Gastrocnemius medialis (tissue), 4 donors: Measurements from ENCODE around the gene DYSF. TPM values are rescaled to one million over a fixed set of nuclear protein-coding genes. Genes with fewer than 3 reads are reported as not detected.

ENCODE experiments used
- ATAC-seq, 2 donors: fragments of 150-250 bp; one replicate each; pipeline ENCODE4 v1.9.1; 2016
- DNase-seq, 2 donors: peaks; one replicate each; pipeline ENCODE4 v3.0.0-alpha.2; 2019
- H3K27ac ChIP-seq, 4 donors: fragments of 200-600 bp; sonication (generic); 1 replicate in 1 of 4; 2 replicates in 3 of 4; pipeline ENCODE4 v1.5.1; 2016 to 2018; ENCODE audit warnings: mild to moderate bottlenecking in 2 of 4, moderate library complexity in 1 of 4
- H3K27me3 ChIP-seq, 3 donors: fragments of 200-600 bp; sonication (generic) in 2 of 3; 1 replicate in 1 of 3; 2 replicates in 2 of 3; pipeline versions ENCODE4 v1.5.1 to v1.6.0; 2016 to 2019; ENCODE audit warnings: mild to moderate bottlenecking in 1 of 3, moderate library complexity in 1 of 3
- H3K36me3 ChIP-seq, 2 donors: fragments of 200-600 bp; sonication (generic) in 1 of 2; one replicate each; pipeline ENCODE4 v1.5.1; 2017 to 2018
- H3K4me1 ChIP-seq, 2 donors: fragments of 200-600 bp; sonication (generic) in 1 of 2; one replicate each; pipeline ENCODE4 v1.5.1; 2016 to 2017; ENCODE audit warnings: mild to moderate bottlenecking in 2 of 2
- H3K4me3 ChIP-seq, 4 donors: fragments of 200-600 bp; sonication (generic) in 3 of 4; 1 replicate in 1 of 4; 2 replicates in 3 of 4; pipeline ENCODE4 v1.5.1; 2016 to 2019; ENCODE audit warnings: mild to moderate bottlenecking in 2 of 4
- H3K9me3 ChIP-seq, 3 donors: fragments of 200-600 bp; sonication (generic) in 2 of 3; 1 replicate in 1 of 3; 2 replicates in 2 of 3; pipeline ENCODE4 v1.5.1; 2016 to 2019
- CTCF ChIP-seq, 5 experiments: fragments of 450-650 bp in 3 of 5; fragments of 200-600 bp in 2 of 5; sonication (generic) in 2 of 5; IDR thresholded peaks in 4 of 5; conservative IDR thresholded peaks in 1 of 5; 1 replicate in 4 of 5; 2 replicates in 1 of 5; pipeline ENCODE4 v1.5.1; 2016 to 2019; ENCODE audit warnings: antibody characterized with exemption in 5 of 5, mild to moderate bottlenecking in 3 of 5, moderate library complexity in 3 of 5
- POLR2A ChIP-seq, 2 donors: fragments of 450-650 bp; IDR thresholded peaks; one replicate each; pipeline ENCODE4 v1.6.1; 2017; ENCODE audit warnings: antibody characterized with exemption in 2 of 2, mild to moderate bottlenecking in 2 of 2, moderate library complexity in 2 of 2
- in situ Hi-C, 4 donors: fragments of 200-750 bp; cut with MboI; loops; one replicate each; pipeline versions ENCODE4 v1.15.0 to v1.8.0; 2017; ENCODE audit warnings: low sequenced_read_pairs in 4 of 4
- intact Hi-C: fragments of 100-400 bp; cut with DNase I; formaldehyde crosslinking; loops from one replicate; pipeline ENCODE4 v1.15.1; 2023; ENCODE audit warnings: low total_unique reads
- total RNA-seq, 4 donors: library from RNA; depleted of rRNA; stranded (reverse); fragments of >200 nt; gene quantifications; one replicate each; pipeline versions ENCODE4 v1.1.0 to v1.2.3, GENCODE V29; 2016

The DYSF gene
- total RNA-seq, 4 donors from 2014 or later = 40.7 to 267 (median 153) TPM

- no peaks in the 10 kb centered on the region for H3K9me3 ChIP-seq
- TF ChIP-seq POLR2A (IDR thresholded peaks at IDR 0.05) (no peak), CTCF (IDR thresholded peaks at IDR 0.05 in 4 of 5, conservative IDR thresholded peaks at IDR 0.05 in 1 of 5) (no peak)
Observed at GRCh38 chr2:71476495-71476894, 23.1 kb downstream of the DYSF start.

GRCh38 chr2:71477231-71477691, 23.9 kb downstream of the DYSF start:
- DNase-seq (no peak), ATAC-seq (peak in 1 of 2 donors; percentile 20)
- peak overlapping the region; percentile 37 to 99 (median 76) for H3K27ac ChIP-seq
- no peaks in the 10 kb centered on the region for H3K27me3 ChIP-seq
- H3K9me3 ChIP-seq = no peaks in the 10 kb centered on the region
- in situ Hi-C loops = no loop called here
- intact Hi-C loops = no loop called here
- H3K4me3 ChIP-seq = no peak overlapping the region
- peaks cover 57 to 62% of the 10 kb centered on the region in 2 donors for H3K4me1 ChIP-seq
- H3K36me3 ChIP-seq = peaks cover 0 to 23% of the 10 kb centered on the region in 2 donors
- TF ChIP-seq CTCF (IDR thresholded peaks at IDR 0.05 in 4 of 5, conservative IDR thresholded peaks at IDR 0.05 in 1 of 5) (no peak), POLR2A (IDR thresholded peaks at IDR 0.05) (no peak)

More at GRCh38 chr2:71476495-71476894, 23.1 kb downstream of the DYSF start:
- no peak for DNase-seq
- H3K4me3 ChIP-seq = no peak overlapping the region
- peaks cover 57 to 62% of the 10 kb centered on the region in 2 donors for H3K4me1 ChIP-seq
- no peak for ATAC-seq
- H3K36me3 ChIP-seq = peaks cover 0 to 18% of the 10 kb centered on the region in 2 donors
- intact Hi-C loops (no loop called here), in situ Hi-C loops (no loop called here)
- peak overlapping the region; percentile 67 to 99 (median 82) for H3K27ac ChIP-seq
- H3K27me3 ChIP-seq = no peaks in the 10 kb centered on the region

GRCh38 chr2:71478806-71479205, 25.4 kb downstream of the DYSF start:
- H3K36me3 ChIP-seq = peaks cover 0 to 36% of the 10 kb centered on the region in 2 donors
- ATAC-seq = no peak
- H3K4me1 ChIP-seq = peaks cover 46 to 51% of the 10 kb centered on the region in 2 donors
- TF ChIP-seq CTCF (IDR thresholded peaks at IDR 0.05 in 4 of 5, conservative IDR thresholded peaks at IDR 0.05 in 1 of 5) (no peak), POLR2A (IDR thresholded peaks at IDR 0.05) (no peak)
- no peaks in the 10 kb centered on the region for H3K9me3 ChIP-seq
- in situ Hi-C loops (no loop called here), intact Hi-C loops (no loop called here)
- DNase-seq = no peak
- no peaks in the 10 kb centered on the region for H3K27me3 ChIP-seq
- peak overlapping the region in 1 of 4 donors; percentile 25 for H3K27ac ChIP-seq
- H3K4me3 ChIP-seq = no peak overlapping the region

GRCh38 chr2:71479261-71479660, 25.9 kb downstream of the DYSF start:
- no peaks in the 10 kb centered on the region for H3K9me3 ChIP-seq
- H3K36me3 ChIP-seq = peaks cover 0 to 41% of the 10 kb centered on the region in 2 donors
- no peak overlapping the region for H3K4me3 ChIP-seq
- ATAC-seq (no peak), DNase-seq (no peak)
- no peaks in the 10 kb centered on the region for H3K27me3 ChIP-seq
- in situ Hi-C loops (no loop called here), intact Hi-C loops (no loop called here)
- H3K4me1 ChIP-seq = peaks cover 41 to 46% of the 10 kb centered on the region in 2 donors
- H3K27ac ChIP-seq = no peak overlapping the region
- TF ChIP-seq POLR2A (IDR thresholded peaks at IDR 0.05) = no peak
- no peak for TF ChIP-seq CTCF (IDR thresholded peaks at IDR 0.05 in 4 of 5, conservative IDR thresholded peaks at IDR 0.05 in 1 of 5)

- intact Hi-C loops = no loop called here
- Histone ChIP-seq H3K4me3 (no peak overlapping the region), H3K36me3 (peaks cover 0 to 45% of the 10 kb centered on the region in 2 donors), H3K9me3 (no peaks in the 10 kb centered on the region), H3K4me1 (peaks cover 23 to 29% of the 10 kb centered on the region in 2 donors), H3K27me3 (no peaks in the 10 kb centered on the region), H3K27ac (no peak overlapping the region)
- ATAC-seq = no peak
- no peak for DNase-seq
- TF ChIP-seq CTCF (IDR thresholded peaks at IDR 0.05 in 4 of 5, conservative IDR thresholded peaks at IDR 0.05 in 1 of 5) (no peak), POLR2A (IDR thresholded peaks at IDR 0.05) (no peak)
- in situ Hi-C loops = no loop called here
Observed at GRCh38 chr2:71481111-71481510, 27.8 kb downstream of the DYSF start.
